H9 (cell line): ENCODE data around the gene ASB14. TPM values are rescaled to one million over a fixed set of nuclear protein-coding genes. Genes with fewer than 3 reads are reported as not detected.

Source experiments
- DNase-seq: peaks from one replicate; pipeline ENCODE4 v3.0.0-alpha.2; 2017
- H2AFZ ChIP-seq: one replicate; pipeline ENCODE4 v1.6.1; 2013; ENCODE audit warnings: mild to moderate bottlenecking, low read length, control low read depth, moderate library complexity
- H2AK5ac ChIP-seq: 2 replicates; pipeline ENCODE4 v1.6.1; 2013; ENCODE audit warnings: low read length, control low read depth, mixed read lengths; ENCODE audit not compliant: insufficient read length
- H2BK120ac ChIP-seq: one replicate; pipeline ENCODE4 v1.6.1; 2013; ENCODE audit warnings: low read depth, mild to moderate bottlenecking, low read length, control low read depth, inconsistent platforms; ENCODE audit not compliant: poor library complexity, severe bottlenecking
- H2BK12ac ChIP-seq: 2 replicates; pipeline ENCODE4 v1.6.1; 2013; ENCODE audit warnings: low read length, control low read depth, mixed read lengths, low read depth; ENCODE audit not compliant: insufficient read length
- H2BK15ac ChIP-seq: 2 replicates; pipeline ENCODE4 v1.6.1; 2013; ENCODE audit warnings: low read depth, low read length, control low read depth
- H2BK20ac ChIP-seq: one replicate; pipeline ENCODE4 v1.6.1; 2013; ENCODE audit warnings: low read depth, mild to moderate bottlenecking, low read length, control low read depth, inconsistent platforms; ENCODE audit not compliant: poor library complexity, severe bottlenecking
- H2BK5ac ChIP-seq: 2 replicates; pipeline ENCODE4 v1.6.1; 2013; ENCODE audit warnings: low read length, control low read depth, mixed read lengths; ENCODE audit not compliant: insufficient read length
- H3K14ac ChIP-seq: 2 replicates; pipeline ENCODE4 v1.6.1; 2013; ENCODE audit warnings: low read length, control low read depth; ENCODE audit not compliant: insufficient read depth
- H3K18ac ChIP-seq: 2 replicates; pipeline ENCODE4 v1.6.1; 2013; ENCODE audit warnings: low read depth, mild to moderate bottlenecking, mixed read lengths, low read length, control low read depth; ENCODE audit not compliant: insufficient read length
- H3K23ac ChIP-seq: 2 replicates; pipeline ENCODE4 v1.6.1; 2013; ENCODE audit warnings: low read length, control low read depth, mixed read lengths, low read depth; ENCODE audit not compliant: insufficient read length
- H3K23me2 ChIP-seq: 2 replicates; pipeline ENCODE4 v1.6.1; 2013; ENCODE audit warnings: low read depth, mild to moderate bottlenecking, mixed read lengths, low read length, control low read depth; ENCODE audit not compliant: insufficient read length, poor library complexity, severe bottlenecking
- H3K27ac ChIP-seq: 2 replicates; pipeline ENCODE4 v1.5.1; 2013; ENCODE audit warnings: low read length, control low read depth, mixed read lengths, low read depth; ENCODE audit not compliant: insufficient read length
- H3K27me3 ChIP-seq: 2 replicates; pipeline ENCODE4 v1.6.1; 2013; ENCODE audit warnings: low read length, control low read depth, inconsistent platforms; ENCODE audit not compliant: insufficient read depth
- H3K4ac ChIP-seq: 2 replicates; pipeline ENCODE4 v1.6.1; 2013; ENCODE audit warnings: low read depth, mild to moderate bottlenecking, control low read depth, inconsistent platforms, low read length, moderate library complexity
- H3K4me1 ChIP-seq: 2 replicates; pipeline ENCODE4 v1.6.1; 2013; ENCODE audit warnings: low read length, control low read depth, inconsistent platforms; ENCODE audit not compliant: insufficient read depth
- H3K4me2 ChIP-seq: 2 replicates; pipeline ENCODE4 v1.6.1; 2013; ENCODE audit warnings: low read length, control low read depth, mixed read lengths; ENCODE audit not compliant: insufficient read length, insufficient read depth
- H3K56ac ChIP-seq: 2 replicates; pipeline ENCODE4 v1.6.1; 2013; ENCODE audit warnings: low read depth, mild to moderate bottlenecking, mixed read lengths, low read length, control low read depth; ENCODE audit not compliant: insufficient read length
- H3K79me1 ChIP-seq: 2 replicates; pipeline ENCODE4 v1.6.1; 2013; ENCODE audit warnings: low read depth, mild to moderate bottlenecking, moderate library complexity, low read length, control low read depth, inconsistent platforms; ENCODE audit not compliant: insufficient read depth, poor library complexity, severe bottlenecking
- H3K79me2 ChIP-seq: 2 replicates; pipeline ENCODE4 v1.6.1; 2013; ENCODE audit warnings: low read length, control low read depth, inconsistent platforms; ENCODE audit not compliant: insufficient read depth
- H3K9ac ChIP-seq: 2 replicates; pipeline ENCODE4 v1.6.1; 2013; ENCODE audit warnings: low read length, control low read depth, mixed read lengths; ENCODE audit not compliant: insufficient read length; ENCODE audit errors: extremely low read depth
- H3K9me3 ChIP-seq: one replicate; pipeline ENCODE4 v1.6.1; 2013; ENCODE audit warnings: low read depth, low read length, inconsistent platforms; ENCODE audit not compliant: control insufficient read depth
- H3T11ph ChIP-seq: one replicate; pipeline ENCODE4 v1.6.1; 2013; ENCODE audit warnings: mild to moderate bottlenecking, low read length, control low read depth, inconsistent platforms
- H4K20me1 ChIP-seq: one replicate; pipeline ENCODE4 v1.6.1; 2013; ENCODE audit not compliant: control insufficient read depth, insufficient read length, insufficient read depth
- H4K5ac ChIP-seq: 2 replicates; pipeline ENCODE4 v1.6.1; 2013; ENCODE audit warnings: low read depth, mild to moderate bottlenecking, mixed read lengths, low read length, control low read depth; ENCODE audit not compliant: insufficient read length
- H4K8ac ChIP-seq: replicated peaks from 2 replicates; pipeline ENCODE4 v1.6.1; 2013; ENCODE audit warnings: low read length, control low read depth, mixed read lengths, low read depth; ENCODE audit not compliant: insufficient read length
- H4K91ac ChIP-seq: 2 replicates; pipeline ENCODE4 v1.6.1; 2013; ENCODE audit warnings: low read depth, mild to moderate bottlenecking, moderate library complexity, mixed read lengths, low read length, control low read depth; ENCODE audit not compliant: insufficient read length
- H3K27ac Mint-ChIP-seq, 3 experiments: 2 replicates in 2 of 3; 3 replicates in 1 of 3; pipeline ENCODE4 v1.8.0; 2020 to 2021; ENCODE audit warnings: mixed read lengths in 3 of 3, mild to moderate bottlenecking in 1 of 3, moderate library complexity in 1 of 3
- H3K27me3 Mint-ChIP-seq: 2 replicates; pipeline ENCODE4 v1.8.0; 2021; ENCODE audit warnings: low read depth, mild to moderate bottlenecking, moderate library complexity, mixed read lengths
- H3K36me3 Mint-ChIP-seq, 3 experiments: 2 replicates in 2 of 3; 3 replicates in 1 of 3; pipeline ENCODE4 v1.8.0; 2020 to 2021; ENCODE audit warnings: low read depth in 3 of 3, mixed read lengths in 3 of 3; ENCODE audit not compliant: insufficient read depth in 1 of 3
- H3K4me1 Mint-ChIP-seq, 2 experiments: 2 replicates each; pipeline ENCODE4 v1.8.0; 2020; ENCODE audit warnings: mixed read lengths in 2 of 2
- H3K4me3 Mint-ChIP-seq, 2 experiments: 2 replicates in 1 of 2; 3 replicates in 1 of 2; pipeline ENCODE4 v1.8.0; 2020 to 2021; ENCODE audit warnings: mild to moderate bottlenecking in 2 of 2, mixed read lengths in 2 of 2, moderate library complexity in 1 of 2
- H3K9me3 Mint-ChIP-seq, 2 experiments: 2 replicates in 1 of 2; 3 replicates in 1 of 2; pipeline ENCODE4 v1.8.0; 2020; ENCODE audit warnings: mild to moderate bottlenecking in 2 of 2, mixed read lengths in 2 of 2, moderate library complexity in 1 of 2
- CTCF ChIP-seq: fragments of 200-600 bp; sonication (generic); conservative IDR thresholded peaks from 3 replicates; pipeline ENCODE4 v1.8.0; 2021; ENCODE audit warnings: antibody characterized with exemption, mild to moderate bottlenecking
- WGBS: extraction: QIAGEN DNeasy Blood & Tissue Kit; methylation state at CpG from one replicate; pipeline ENCODE4 v1.1.7; 2013; ENCODE audit warnings: missing lambda C conversion rate, low lambda C conversion rate, mixed read lengths; ENCODE audit not compliant: insufficient read length; ENCODE audit errors: extremely low coverage; 5-methylcytosine and 5-hydroxymethylcytosine counted together
- total RNA-seq: library from RNA; stranded (reverse); gene quantifications from 2 replicates; pipeline ENCODE4 v1.2.1, GENCODE V29; 2021

Gene ASB14
- total RNA-seq, 1 experiment from 2014 or later, result not detected

- no peak overlapping the region for H3K4me2 ChIP-seq
- Mint-ChIP-seq H3K9me3 (no peaks in the 10 kb centered on the region), H3K4me3 (no peak overlapping the region), H3K4me1 (no peaks in the 10 kb centered on the region), H3K27me3 (no peaks in the 10 kb centered on the region), H3K27ac (no peak overlapping the region), H3K36me3 (peaks cover 2 to 50% (median 29%) of the 10 kb centered on the region in 3 experiments; a peak in 6 of 7 replicates)
- H3K27me3 ChIP-seq, result no peaks in the 10 kb centered on the region
- no peaks in the 10 kb centered on the region for H4K20me1 ChIP-seq
- no peak overlapping the region for H3K27ac ChIP-seq
- H3K4me1 ChIP-seq, result no peaks in the 10 kb centered on the region
- no peak overlapping the region for H2BK20ac ChIP-seq
- no peak for DNase-seq
- H3K56ac ChIP-seq, result no peak overlapping the region
- H3K14ac ChIP-seq, result no peak overlapping the region
- H2BK12ac ChIP-seq, result no peak overlapping the region
- no peaks in the 10 kb centered on the region for H3K9me3 ChIP-seq
- H3K79me1 ChIP-seq, result no peaks in the 10 kb centered on the region
- H2AK5ac ChIP-seq, result no peak overlapping the region
- no peak overlapping the region for H4K8ac ChIP-seq
- H2BK120ac ChIP-seq, result no peak overlapping the region
- H3T11ph ChIP-seq, result no peak overlapping the region
- no peaks in the 10 kb centered on the region for H3K23me2 ChIP-seq
- WGBS, result no CpG with 5 or more reads among the region's 2 CpGs
- no peaks in the 10 kb centered on the region for H3K79me2 ChIP-seq
- no peak overlapping the region for H3K18ac ChIP-seq
- no peak overlapping the region for H2AFZ ChIP-seq
- no peak overlapping the region for H2BK5ac ChIP-seq
- no peak overlapping the region for H3K23ac ChIP-seq
- no peak overlapping the region for H2BK15ac ChIP-seq
- H3K4ac ChIP-seq, result no peak overlapping the region
- no peak overlapping the region for H4K5ac ChIP-seq
- no peak for TF ChIP-seq CTCF
- no peak overlapping the region for H3K9ac ChIP-seq
- no peak overlapping the region for H4K91ac ChIP-seq
Measured at GRCh38 chr3:57244946-57245345, 47.5 kb downstream of the ASB14 start.
